ENCODE measurements around the gene CLEC10A. TPM values are rescaled to one million over a fixed set of nuclear protein-coding genes. Genes with fewer than 3 reads are reported as not detected.

Gene CLEC10A
- total RNA-seq, 4 donors from 2014 or later: 1.5 to 3.5 TPM; not detected in 2

- Histone ChIP-seq H3K9me3 (no peaks in the 10 kb centered on the region), H3K4me3 (no peak overlapping the region), H3K27me3 (peaks cover 0 to 15% of the 10 kb centered on the region in 2 donors), H3K27ac (no peak overlapping the region), H3K36me3 (no peaks in the 10 kb centered on the region), H3K4me1 (peaks cover 0 to 6% of the 10 kb centered on the region in 2 donors)
- intact Hi-C loops (cut with DNase I; ENCODE audit: low total_unique reads): no loop called here
- TF ChIP-seq POLR2A (IDR thresholded peaks at IDR 0.05) (no peak), CTCF (IDR thresholded peaks at IDR 0.05) (no peak)
- no peak for DNase-seq
Observed at GRCh38 chr17:7025245-7025644, 54.8 kb downstream of the CLEC10A start.

Small RNAs within 50 kb of the gene (small RNA-seq; reads per million reads assigned to genes)
- not detected for gene AC120057.1

Other genes starting within 250 kb of the CLEC10A start
- gene TEKT1, start 248.5 kb downstream of the CLEC10A start, total RNA-seq: 1 to 10 TPM in 1 of 4 donors, under 1 TPM in 1, not detected in 2; 0.12 to 2.4 TPM
- under 1 TPM in 2 of 4 donors, not detected in 2; 0.14 to 0.34 TPM for gene ALOX12, start 84.2 kb downstream of the CLEC10A start, total RNA-seq
- gene RNASEK, start 67.6 kb downstream of the CLEC10A start, total RNA-seq: 100 to 1,000 TPM in 2 of 4 donors, 10 to 100 TPM in 2; 30.8 to 153 (median 101) TPM
- 10 to 100 TPM in 3 of 4 donors, 1 to 10 TPM in 1; 9.7 to 32.8 (median 22.7) TPM for gene BCL6B, start 57.2 kb downstream of the CLEC10A start, total RNA-seq
- gene SLC16A13, start 44.2 kb downstream of the CLEC10A start, total RNA-seq: 1 to 10 TPM in 1 of 4 donors, under 1 TPM in 1, not detected in 2; 0.51 to 3.4 TPM
- gene SLC16A11, start 36.2 kb downstream of the CLEC10A start, total RNA-seq: 1 to 10 TPM in 1 of 4 donors, under 1 TPM in 3; 0.14 to 10.0 (median 0.85) TPM
- gene ASGR2, start 34.6 kb upstream of the CLEC10A start, total RNA-seq: not detected
- 1 to 10 TPM in 2 of 4 donors, under 1 TPM in 1, not detected in 1; 0.77 to 3.2 (median 1.8) TPM for gene ASGR1, start 99.1 kb upstream of the CLEC10A start, total RNA-seq
- 10 to 100 TPM; 22.8 to 64.0 (median 48.4) TPM for gene DLG4, start 139.6 kb upstream of the CLEC10A start, total RNA-seq
- gene ACADVL, start 139.7 kb upstream of the CLEC10A start, total RNA-seq: 100 to 1,000 TPM; 167 to 800 (median 399) TPM
- gene DVL2, start 154.3 kb upstream of the CLEC10A start, total RNA-seq: 10 to 100 TPM in 3 of 4 donors, 1 to 10 TPM in 1; 5.1 to 83.2 (median 53.5) TPM
- gene PHF23, start 159.2 kb upstream of the CLEC10A start, total RNA-seq: 10 to 100 TPM in 3 of 4 donors, 1 to 10 TPM in 1; 9.7 to 68.1 (median 29.7) TPM
- gene GABARAP, start 162.2 kb upstream of the CLEC10A start, total RNA-seq: 100 to 1,000 TPM; 220 to 467 (median 366) TPM
- gene CTDNEP1, start 171.5 kb upstream of the CLEC10A start, total RNA-seq: 100 to 1,000 TPM in 1 of 4 donors, 10 to 100 TPM in 3; 13.8 to 115 (median 37.2) TPM
- 10 to 100 TPM; 41.9 to 65.6 (median 51.3) TPM for gene ELP5, start 172.0 kb upstream of the CLEC10A start, total RNA-seq
- 10 to 100 TPM in 1 of 4 donors, under 1 TPM in 3; 0.29 to 24.4 (median 0.68) TPM for gene CLDN7, start 182.2 kb upstream of the CLEC10A start, total RNA-seq
- gene SLC2A4, start 201.5 kb upstream of the CLEC10A start, total RNA-seq: 10 to 100 TPM in 2 of 4 donors, 1 to 10 TPM in 2; 1.8 to 25.9 (median 12.6) TPM
- 1 to 10 TPM in 2 of 4 donors, not detected in 2; 2.4 to 4.4 TPM for gene YBX2, start 214.4 kb upstream of the CLEC10A start, total RNA-seq
- 100 to 1,000 TPM in 3 of 4 donors, 10 to 100 TPM in 1; 75.3 to 219 (median 198) TPM for gene EIF5A, start 227.4 kb upstream of the CLEC10A start, total RNA-seq
- 10 to 100 TPM; 34.0 to 68.3 (median 43.9) TPM for gene GPS2, start 235.1 kb upstream of the CLEC10A start, total RNA-seq
- 10 to 100 TPM; 12.4 to 64.7 (median 34.1) TPM for gene NEURL4, start 249.1 kb upstream of the CLEC10A start, total RNA-seq